Measurements from ENCODE around the gene TNIK.

The TNIK gene

GRCh38 chr3:171173736-171174135 lies 286.5 kb downstream of the TNIK start:
- Histone ChIP-seq H3K4me1 (ENCODE audit: low read length) (no peaks in the 10 kb centered on the region), H3K27ac (ENCODE audit: low read length) (no peak overlapping the region), H3K79me2 (ENCODE audit: low read length) (no peaks in the 10 kb centered on the region), H3K9ac (ENCODE audit: low read length) (no peak overlapping the region), H3K36me3 (replicated peaks; ENCODE audit: low read depth, low read length) (peaks cover 10% of the 10 kb centered on the region), H4K20me1 (ENCODE audit: insufficient read depth, low read length) (no peaks in the 10 kb centered on the region), H3K9me3 (ENCODE audit: insufficient read depth, low read length) (no peaks in the 10 kb centered on the region), H3K27me3 (ENCODE audit: low read depth, low read length) (no peaks in the 10 kb centered on the region), H2AFZ (ENCODE audit: low read depth, low read length) (no peak overlapping the region), H3K4me2 (ENCODE audit: low read length) (no peak overlapping the region), H3K4me3 (ENCODE audit: low read length) (no peak overlapping the region)
- no peak for TF ChIP-seq EZH2phosphoT487 (IDR thresholded peaks at IDR 0.05; ENCODE audit: low read depth)
- TF ChIP-seq, protein P1, sequence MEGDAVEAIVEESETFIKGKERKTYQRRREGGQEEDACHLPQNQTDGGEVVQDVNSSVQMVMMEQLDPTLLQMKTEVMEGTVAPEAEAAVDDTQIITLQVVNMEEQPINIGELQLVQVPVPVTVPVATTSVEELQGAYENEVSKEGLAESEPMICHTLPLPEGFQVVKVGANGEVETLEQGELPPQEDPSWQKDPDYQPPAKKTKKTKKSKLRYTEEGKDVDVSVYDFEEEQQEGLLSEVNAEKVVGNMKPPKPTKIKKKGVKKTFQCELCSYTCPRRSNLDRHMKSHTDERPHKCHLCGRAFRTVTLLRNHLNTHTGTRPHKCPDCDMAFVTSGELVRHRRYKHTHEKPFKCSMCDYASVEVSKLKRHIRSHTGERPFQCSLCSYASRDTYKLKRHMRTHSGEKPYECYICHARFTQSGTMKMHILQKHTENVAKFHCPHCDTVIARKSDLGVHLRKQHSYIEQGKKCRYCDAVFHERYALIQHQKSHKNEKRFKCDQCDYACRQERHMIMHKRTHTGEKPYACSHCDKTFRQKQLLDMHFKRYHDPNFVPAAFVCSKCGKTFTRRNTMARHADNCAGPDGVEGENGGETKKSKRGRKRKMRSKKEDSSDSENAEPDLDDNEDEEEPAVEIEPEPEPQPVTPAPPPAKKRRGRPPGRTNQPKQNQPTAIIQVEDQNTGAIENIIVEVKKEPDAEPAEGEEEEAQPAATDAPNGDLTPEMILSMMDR (IDR thresholded peaks at IDR 0.05; ENCODE audit: low read depth, low read length) = no peak

- Histone ChIP-seq H3K4me1 (ENCODE audit: low read length) (no peaks in the 10 kb centered on the region), H3K79me2 (ENCODE audit: low read length) (no peaks in the 10 kb centered on the region), H3K27me3 (ENCODE audit: low read depth, low read length) (no peaks in the 10 kb centered on the region), H4K20me1 (ENCODE audit: insufficient read depth, low read length) (no peaks in the 10 kb centered on the region), H3K36me3 (replicated peaks; ENCODE audit: low read depth, low read length) (peaks cover 9% of the 10 kb centered on the region), H3K4me2 (ENCODE audit: low read length) (no peak overlapping the region), H3K27ac (ENCODE audit: low read length) (no peak overlapping the region), H3K9me3 (ENCODE audit: insufficient read depth, low read length) (no peaks in the 10 kb centered on the region), H3K9ac (ENCODE audit: low read length) (no peak overlapping the region), H3K4me3 (ENCODE audit: low read length) (no peak overlapping the region), H2AFZ (ENCODE audit: low read depth, low read length) (no peak overlapping the region)
- TF ChIP-seq EZH2phosphoT487 (IDR thresholded peaks at IDR 0.05; ENCODE audit: low read depth) = no peak
- TF ChIP-seq, protein P1 (IDR thresholded peaks at IDR 0.05; ENCODE audit: low read depth, low read length) = peak; percentile 39
Measured at GRCh38 chr3:171172070-171172469, 288.1 kb downstream of the TNIK start.

GRCh38 chr3:171169866-171170265 lies 290.3 kb downstream of the TNIK start:
- no peaks in the 10 kb centered on the region for H3K27me3 ChIP-seq (ENCODE audit: low read depth, low read length)
- no peak for TF ChIP-seq EZH2phosphoT487 (IDR thresholded peaks at IDR 0.05; ENCODE audit: low read depth)
- TF ChIP-seq, protein P1 (IDR thresholded peaks at IDR 0.05; ENCODE audit: low read depth, low read length) = no peak
- H3K9ac ChIP-seq (ENCODE audit: low read length) = no peak overlapping the region
- H2AFZ ChIP-seq (ENCODE audit: low read depth, low read length) = no peak overlapping the region
- no peaks in the 10 kb centered on the region for H4K20me1 ChIP-seq (ENCODE audit: insufficient read depth, low read length)
- H3K4me2 ChIP-seq (ENCODE audit: low read length) = no peak overlapping the region
- H3K27ac ChIP-seq (ENCODE audit: low read length) = no peak overlapping the region
- H3K4me1 ChIP-seq (ENCODE audit: low read length) = peaks cover 17% of the 10 kb centered on the region
- no peak overlapping the region for H3K4me3 ChIP-seq (ENCODE audit: low read length)
- H3K9me3 ChIP-seq (ENCODE audit: insufficient read depth, low read length) = no peaks in the 10 kb centered on the region
- H3K79me2 ChIP-seq (ENCODE audit: low read length) = no peaks in the 10 kb centered on the region
- H3K36me3 ChIP-seq (replicated peaks; ENCODE audit: low read depth, low read length) = peaks cover 18% of the 10 kb centered on the region

- H2AFZ ChIP-seq (ENCODE audit: low read depth, low read length) = no peak overlapping the region
- H3K36me3 ChIP-seq (replicated peaks; ENCODE audit: low read depth, low read length) = peaks cover 22% of the 10 kb centered on the region
- H3K4me1 ChIP-seq (ENCODE audit: low read length) = peaks cover 17% of the 10 kb centered on the region
- no peak overlapping the region for H3K27ac ChIP-seq (ENCODE audit: low read length)
- TF ChIP-seq, protein P1 (IDR thresholded peaks at IDR 0.05; ENCODE audit: low read depth, low read length) = no peak
- no peak for TF ChIP-seq EZH2phosphoT487 (IDR thresholded peaks at IDR 0.05; ENCODE audit: low read depth)
- no peaks in the 10 kb centered on the region for H4K20me1 ChIP-seq (ENCODE audit: insufficient read depth, low read length)
- H3K9ac ChIP-seq (ENCODE audit: low read length) = no peak overlapping the region
- no peak overlapping the region for H3K4me3 ChIP-seq (ENCODE audit: low read length)
- no peaks in the 10 kb centered on the region for H3K79me2 ChIP-seq (ENCODE audit: low read length)
- no peaks in the 10 kb centered on the region for H3K9me3 ChIP-seq (ENCODE audit: insufficient read depth, low read length)
- H3K4me2 ChIP-seq (ENCODE audit: low read length) = no peak overlapping the region
- no peaks in the 10 kb centered on the region for H3K27me3 ChIP-seq (ENCODE audit: low read depth, low read length)
Measured at GRCh38 chr3:171169443-171169842, 290.8 kb downstream of the TNIK start.
